Neural cell (in vitro differentiated cells): ENCODE data around the gene KRTCAP2.

ENCODE experiments used
- CTCF ChIP-seq: fragments of 450-650 bp; IDR thresholded peaks from 2 replicates; pipeline ENCODE4 v1.5.1; 2014; ENCODE audit warnings: antibody characterized with exemption, mild to moderate bottlenecking, moderate library complexity; ENCODE audit not compliant: poor library complexity, severe bottlenecking
- EZH2 ChIP-seq: fragments of 200-600, 300-800 bp; shearing (Covaris generic), sonication (generic); IDR thresholded peaks from 2 replicates; pipeline ENCODE4 v1.6.1; 2014; ENCODE audit warnings: antibody characterized with exemption, low read length, borderline replicate concordance, mild to moderate bottlenecking; ENCODE audit not compliant: insufficient read depth, poor library complexity, severe bottlenecking
- MXI1 ChIP-seq: fragments of 450-650 bp; conservative IDR thresholded peaks from 2 replicates; pipeline ENCODE4 v1.6.1; 2014; ENCODE audit warnings: antibody characterized with exemption, mild to moderate bottlenecking; ENCODE audit not compliant: poor library complexity, severe bottlenecking
- POLR2AphosphoS5 ChIP-seq: IDR thresholded peaks from 2 replicates; pipeline ENCODE4 v1.6.1; 2012
- REST ChIP-seq: IDR thresholded peaks from 2 replicates; pipeline ENCODE4 v1.6.1; 2012; ENCODE audit warnings: borderline replicate concordance
- SMC3 ChIP-seq: fragments of 450-650 bp; conservative IDR thresholded peaks from 2 replicates; pipeline ENCODE4 v1.6.1; 2014; ENCODE audit warnings: antibody characterized with exemption, mild to moderate bottlenecking, moderate library complexity; ENCODE audit not compliant: poor library complexity
- TAF1 ChIP-seq: IDR thresholded peaks from 2 replicates; pipeline ENCODE4 v1.6.1; 2012; ENCODE audit warnings: low read depth

- TF ChIP-seq POLR2AphosphoS5 (no peak), EZH2 (no peak), CTCF (no peak), TAF1 (no peak), SMC3 (no peak), MXI1 (no peak), REST (no peak)
These were observed 22.3 kb upstream of the KRTCAP2 start for GRCh38 chr1:155195201-155196102.
